HepG2 (cell line): ENCODE measurements around the gene TMEM11. TPM values are rescaled to one million over a fixed set of nuclear protein-coding genes. Genes with fewer than 3 reads are reported as not detected.
"Not testable (repeated sequence)": the region's sequence is repeated elsewhere in the genome, so short reads cannot be mapped to it uniquely, and the experiment has no call there.

Experiments used
- ATAC-seq: fragments of 200-7000 bp; cut with Tn5 transposase; 3 replicates; pipeline ENCODE4 v1.9.1; 2020; ENCODE audit warnings: mild to moderate bottlenecking, moderate library complexity
- BruUV-seq: library from RNA; stranded (reverse); fragments of 400-500 nt; replicated peaks from 2 replicates; lab custom pipeline; 2021; lab: Mats Ljungman, UMichigan
- CTCF ChIA-PET: fragments of 300-600 bp; formaldehyde crosslinking; extraction: SDS; loops from one replicate; lab custom pipeline; 2021; ENCODE audit warnings: low total read pairs, inconsistent platforms, low intra/inter-chr PET ratio; lab: Yijun Ruan, JAX
- POLR2A ChIA-PET: fragments of 350-600 bp; sonication (Branson Sonifier 250); formaldehyde crosslinking; loops from one replicate; lab custom pipeline; 2020; ENCODE audit warnings: antibody characterized with exemption, inconsistent platforms; lab: Yijun Ruan, JAX
- DNase-seq: peaks from one replicate; pipeline ENCODE4 v3.0.0-alpha.2; 2015; ENCODE audit warnings: low spot score
- FAIRE-seq: peaks from 3 replicates; lab custom pipeline; 2011; peaks lifted over from hg19 to GRCh38; lab: Jason Lieb, UNC
- H2AFZ ChIP-seq: one replicate; pipeline ENCODE4 v1.6.1; 2011; ENCODE audit warnings: low read length, inconsistent platforms
- H3K27ac ChIP-seq: fragments of 300-600 bp; 3 replicates; pipeline ENCODE4 v1.8.0; 2011; ENCODE audit warnings: mixed run types, mild to moderate bottlenecking, mixed read lengths, low read length, inconsistent platforms; ENCODE audit not compliant: insufficient read depth; ENCODE audit errors: extremely low read length
- H3K27me3 ChIP-seq, 2 experiments: fragments of 200-600 bp in 1 of 2; 2 replicates in 1 of 2; 3 replicates in 1 of 2; pipeline versions ENCODE4 v1.6.0 to v1.8.0; 2011; ENCODE audit warnings: low read length in 2 of 2, mild to moderate bottlenecking in 2 of 2, moderate library complexity in 2 of 2, inconsistent platforms in 1 of 2; ENCODE audit not compliant: insufficient read depth in 2 of 2, control insufficient read depth in 1 of 2
- H3K36me3 ChIP-seq, 2 experiments: fragments of 200-600 bp in 1 of 2; replicated peaks in 1 of 2; 2 replicates in 1 of 2; 3 replicates in 1 of 2; pipeline versions ENCODE4 v1.5.1 to v1.8.0; 2011; ENCODE audit warnings: low read length in 2 of 2, inconsistent platforms in 1 of 2; ENCODE audit not compliant: insufficient read depth in 2 of 2, control insufficient read depth in 1 of 2
- H3K4me1 ChIP-seq: 2 replicates; pipeline ENCODE4 v1.5.1; 2012; ENCODE audit warnings: low read length, inconsistent platforms; ENCODE audit not compliant: insufficient read depth
- H3K4me2 ChIP-seq: 2 replicates; pipeline ENCODE4 v1.6.0; 2011; ENCODE audit warnings: low read depth, low read length, inconsistent platforms
- H3K4me3 ChIP-seq, 3 experiments: fragments of 200-600 bp in 1 of 3; sonication (generic), shearing (Covaris generic) in 1 of 3; replicated peaks in 1 of 3; 2 replicates each; pipeline ENCODE4 v1.5.1; 2011 to 2016; ENCODE audit warnings: low read length in 3 of 3, inconsistent platforms in 2 of 3, low read depth in 2 of 3, mild to moderate bottlenecking in 2 of 3, control low read depth in 1 of 3, mixed read lengths in 1 of 3; ENCODE audit not compliant: insufficient read depth in 1 of 3
- H3K79me2 ChIP-seq: one replicate; pipeline ENCODE4 v1.6.1; 2011; ENCODE audit warnings: low read length, inconsistent platforms; ENCODE audit not compliant: insufficient read depth
- H3K9ac ChIP-seq: 2 replicates; pipeline ENCODE4 v1.6.0; 2011; ENCODE audit warnings: mild to moderate bottlenecking, low read depth, low read length, inconsistent platforms; ENCODE audit not compliant: insufficient read depth
- H3K9me3 ChIP-seq: 2 replicates; pipeline ENCODE4 v1.5.1; 2012; ENCODE audit warnings: mild to moderate bottlenecking, low read length
- H4K20me1 ChIP-seq: 2 replicates; pipeline ENCODE4 v1.6.0; 2011; ENCODE audit warnings: inconsistent platforms, mild to moderate bottlenecking, low read length, moderate library complexity; ENCODE audit not compliant: insufficient read depth
- KDM5B ChIP-seq: sonication (generic); formaldehyde crosslinking; IDR thresholded peaks from 2 replicates; pipeline ENCODE4 v1.4.0; 2020; ENCODE audit warnings: missing genetic modification reagents, mild to moderate bottlenecking, borderline replicate concordance
- TBL1XR1 ChIP-seq: fragments of 150-350 bp; IDR thresholded peaks from 2 replicates; pipeline ENCODE4 v1.6.1; 2014; ENCODE audit warnings: borderline replicate concordance, low read length; ENCODE audit not compliant: partially characterized antibody
- ZNF44 ChIP-seq: sonication (generic); formaldehyde crosslinking; IDR thresholded peaks from 2 replicates; pipeline ENCODE4 v1.5.1; 2020; ENCODE audit warnings: mild to moderate bottlenecking, missing genetic modification reagents
- WGBS: methylation state at CpG from one replicate; pipeline ENCODE4 v1.1.6; 2017; ENCODE audit warnings: low lambda C conversion rate; 5-methylcytosine and 5-hydroxymethylcytosine counted together
- in situ Hi-C: cut with HindIII; loops from 2 replicates; pipeline ENCODE4 v1.10.0; 2017; ENCODE audit warnings: low pct_unique_long_range_greater_than_20kb; ENCODE audit not compliant: extremely low pct_ligation_motif_present
- intact Hi-C: fragments of 100-400 bp; cut with micrococcal nuclease; formaldehyde crosslinking; loops from one replicate; pipeline ENCODE4 v1.10.0; 2022; ENCODE audit not compliant: unreplicated experiment
- polyA plus RNA-seq, 8 experiments: library from polyadenylated mRNA; depleted of rRNA in 3 of 8; stranded (reverse) in 7 of 8; unstranded in 1 of 8; fragments of >200 nt; fragmentation: Illumina TruSeq in 4 of 8; extraction: Trizol in 4 of 8; gene quantifications; 2 replicates each; pipeline versions ENCODE4 v1.2.1 to v1.2.3, GENCODE V29; 2011 to 2016; ENCODE audit warnings: low read depth in 4 of 8, missing spikeins in 1 of 8, mixed read lengths in 1 of 8; ENCODE audit not compliant: insufficient read depth in 1 of 8
- total RNA-seq, 5 experiments: library from RNA; depleted of rRNA; stranded (reverse); fragments of >200 nt; fragmentation: Illumina TruSeq; extraction: Trizol; gene quantifications; 2 replicates each; pipeline ENCODE4 v1.2.3, GENCODE V29; 2016; ENCODE audit warnings: low read depth in 1 of 5

TMEM11 gene
- total and polyA plus RNA-seq, 2 of the 13 experiments (the other 11 are each of a cell fraction or from before 2014, with no cell fraction given), result 18.7 to 35.0 TPM

GRCh38 chr17:21193031-21193430 is 20.9 kb downstream of the TMEM11 start:
- no peak overlapping the region for H2AFZ ChIP-seq
- no peaks in the 10 kb centered on the region for H3K79me2 ChIP-seq
- H3K27ac ChIP-seq, result no peak overlapping the region
- no peaks in the 10 kb centered on the region for H3K27me3 ChIP-seq
- ATAC-seq (no peak), FAIRE-seq (no peak), DNase-seq (no peak)
- H3K4me3 ChIP-seq, result no peak overlapping the region
- CTCF ChIA-PET, result no interaction called here
- H3K36me3 ChIP-seq, result peaks cover 6 to 36% of the 10 kb centered on the region in 2 experiments; a peak in 3 of 5 replicates
- H3K9me3 ChIP-seq, result no peaks in the 10 kb centered on the region
- TF ChIP-seq KDM5B, result no peak
- TF ChIP-seq TBL1XR1, result no peak
- TF ChIP-seq ZNF44 (CRISPR knock-in tag), result no peak
- H3K4me2 ChIP-seq, result no peak overlapping the region
- H3K4me1 ChIP-seq, result no peaks in the 10 kb centered on the region
- 80% methylated on average over 5 of the region's 5 CpGs for WGBS
- POLR2A ChIA-PET, result no interaction called here
- intact Hi-C loops (no loop called here), in situ Hi-C loops (no loop called here)
- no peak overlapping the region for H3K9ac ChIP-seq
- no peaks in the 10 kb centered on the region; the same call in 1 of the 2 replicates for H4K20me1 ChIP-seq
- no TSS peak for BruUV-seq

- intact Hi-C loops, ATAC-seq, H3K9ac ChIP-seq, POLR2A ChIA-PET, H3K4me2 ChIP-seq, H3K27me3 ChIP-seq, in situ Hi-C loops, H3K9me3 ChIP-seq, H3K27ac ChIP-seq, H3K4me3 ChIP-seq, DNase-seq, H3K4me1 ChIP-seq, H2AFZ ChIP-seq, CTCF ChIA-PET, FAIRE-seq, BruUV-seq, H3K79me2 ChIP-seq, H4K20me1 ChIP-seq: not testable (repeated sequence)
- peaks cover 4 to 30% of the 10 kb centered on the region in 2 experiments; a peak in 3 of 5 replicates for H3K36me3 ChIP-seq
- 90% methylated on average over 7 of the region's 7 CpGs for WGBS
Measured at GRCh38 chr17:21192414-21192813, 21.5 kb downstream of the TMEM11 start.
